CD4-positive, CD25-positive, alpha-beta regulatory T cell (primary cell): ENCODE measurements around the gene MASP2. TPM values are rescaled to one million over a fixed set of nuclear protein-coding genes. Genes with fewer than 3 reads are reported as not detected.
"Not testable (repeated sequence)": the region's sequence is repeated elsewhere in the genome, so short reads cannot be mapped to it uniquely, and the experiment has no call there.

ENCODE experiments used
- ATAC-seq, 2 donors: fragments of 150-1000 bp; cut with Tn5 transposase; one replicate each; pipeline ENCODE4 v1.10.0; 2021; ENCODE audit warnings: low read depth in 2 of 2, moderate number of reproducible peaks in 2 of 2, moderate library complexity in 1 of 2
- DNase-seq, 3 donors: peaks; one replicate each; pipeline versions ENCODE4 v3.0.0 to v3.0.0-alpha.2; 2012 to 2022; ENCODE audit warnings: mixed read lengths in 1 of 3
- H3K27ac ChIP-seq: one replicate; pipeline ENCODE4 v1.7.0; 2013; ENCODE audit warnings: mild to moderate bottlenecking, low read length; ENCODE audit not compliant: insufficient read depth, poor library complexity, severe bottlenecking
- H3K27me3 ChIP-seq: one replicate; pipeline ENCODE4 v1.7.0; 2013; ENCODE audit warnings: low read length; ENCODE audit not compliant: control insufficient read depth, insufficient read depth
- H3K36me3 ChIP-seq: one replicate; pipeline ENCODE4 v1.7.0; 2013; ENCODE audit warnings: mild to moderate bottlenecking, low read length, moderate library complexity; ENCODE audit not compliant: control insufficient read depth, insufficient read depth
- H3K4me1 ChIP-seq: 2 replicates; pipeline ENCODE4 v1.7.0; 2013; ENCODE audit warnings: mild to moderate bottlenecking, low read length; ENCODE audit not compliant: insufficient read depth, control insufficient read depth, poor library complexity, severe bottlenecking
- H3K4me3 ChIP-seq: one replicate; pipeline ENCODE4 v1.7.0; 2013; ENCODE audit warnings: low read depth, mild to moderate bottlenecking, low read length, moderate library complexity
- H3K9me3 ChIP-seq, 2 experiments: 1 replicate in 1 of 2; 2 replicates in 1 of 2; pipeline ENCODE4 v1.7.0; 2013; ENCODE audit warnings: low read length in 2 of 2, mild to moderate bottlenecking in 1 of 2, moderate library complexity in 1 of 2; ENCODE audit not compliant: control insufficient read depth in 2 of 2
- H3K27ac Mint-ChIP-seq, 3 donors: one replicate each; pipeline ENCODE4 v1.8.0; 2020 to 2022; ENCODE audit warnings: mild to moderate bottlenecking in 3 of 3, mixed read lengths in 3 of 3, moderate library complexity in 2 of 3
- H3K27me3 Mint-ChIP-seq: one replicate; pipeline ENCODE4 v1.8.0; 2022; ENCODE audit warnings: mild to moderate bottlenecking, mixed read lengths
- H3K36me3 Mint-ChIP-seq: one replicate; pipeline ENCODE4 v1.8.0; 2020; ENCODE audit warnings: mixed read lengths
- H3K4me1 Mint-ChIP-seq, 4 donors: one replicate each; pipeline ENCODE4 v1.8.0; 2020 to 2022; ENCODE audit warnings: mixed read lengths in 4 of 4, mild to moderate bottlenecking in 1 of 4
- H3K4me3 Mint-ChIP-seq, 4 donors: one replicate each; pipeline ENCODE4 v1.8.0; 2020 to 2022; ENCODE audit warnings: mild to moderate bottlenecking in 4 of 4, mixed read lengths in 4 of 4, moderate library complexity in 3 of 4
- H3K9me3 Mint-ChIP-seq, 7 donors: one replicate each; pipeline ENCODE4 v1.8.0; 2020 to 2022; ENCODE audit warnings: mixed read lengths in 7 of 7, mild to moderate bottlenecking in 3 of 7, moderate library complexity in 2 of 7
- polyA plus RNA-seq, 4 donors: library from polyadenylated mRNA; unstranded; fragments of 300-500 nt; fragmentation: Illumina TruSeq; gene quantifications; one replicate each; pipeline ENCODE4 v1.2.3, GENCODE V29; 2021
- total RNA-seq: library from RNA; stranded (reverse); gene quantifications from one replicate; pipeline ENCODE4 v1.2.3, GENCODE V29; 2022

Gene MASP2
- total and polyA plus RNA-seq, 5 donors from 2014 or later, result 0.15 to 0.29 TPM; not detected in 3

DNA sequence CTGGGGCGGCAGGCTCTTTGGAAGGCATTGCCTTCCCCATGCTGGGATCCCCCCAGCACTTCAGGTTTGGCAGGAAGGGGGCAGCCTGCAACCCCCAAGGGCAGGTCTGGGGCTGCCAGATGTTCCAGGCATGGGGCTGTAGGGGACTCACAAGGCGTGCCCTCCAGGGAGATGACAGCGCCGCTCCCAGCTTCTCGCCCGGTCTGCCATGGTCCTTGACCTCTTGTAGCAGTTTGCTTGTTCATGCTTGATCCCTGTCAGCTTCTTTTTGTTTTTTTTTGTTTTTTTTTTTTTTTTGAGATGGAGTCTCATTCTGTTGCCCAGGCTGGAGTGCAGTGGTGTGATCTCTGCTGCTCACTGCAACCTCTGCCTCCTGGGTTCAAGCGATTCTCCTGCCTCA is 56.2 kb downstream of the MASP2 start:
- Mint-ChIP-seq H3K9me3 (peaks cover 0 to 1% (median 0%) of the 10 kb centered on the region in 7 donors), H3K4me1 (no peaks in the 10 kb centered on the region), H3K27me3 (peaks cover 4% of the 10 kb centered on the region), H3K27ac (no peak overlapping the region), H3K4me3 (no peak overlapping the region), H3K36me3 (no peaks in the 10 kb centered on the region)
- no peaks in the 10 kb centered on the region for H3K4me1 ChIP-seq
- no peaks in the 10 kb centered on the region for H3K27me3 ChIP-seq
- ATAC-seq, result no peak
- H3K4me3 ChIP-seq, result no peak overlapping the region
- H3K36me3 ChIP-seq, result no peaks in the 10 kb centered on the region
- no peak overlapping the region for H3K27ac ChIP-seq
- no peak for DNase-seq
- no peaks in the 10 kb centered on the region for H3K9me3 ChIP-seq

DNA sequence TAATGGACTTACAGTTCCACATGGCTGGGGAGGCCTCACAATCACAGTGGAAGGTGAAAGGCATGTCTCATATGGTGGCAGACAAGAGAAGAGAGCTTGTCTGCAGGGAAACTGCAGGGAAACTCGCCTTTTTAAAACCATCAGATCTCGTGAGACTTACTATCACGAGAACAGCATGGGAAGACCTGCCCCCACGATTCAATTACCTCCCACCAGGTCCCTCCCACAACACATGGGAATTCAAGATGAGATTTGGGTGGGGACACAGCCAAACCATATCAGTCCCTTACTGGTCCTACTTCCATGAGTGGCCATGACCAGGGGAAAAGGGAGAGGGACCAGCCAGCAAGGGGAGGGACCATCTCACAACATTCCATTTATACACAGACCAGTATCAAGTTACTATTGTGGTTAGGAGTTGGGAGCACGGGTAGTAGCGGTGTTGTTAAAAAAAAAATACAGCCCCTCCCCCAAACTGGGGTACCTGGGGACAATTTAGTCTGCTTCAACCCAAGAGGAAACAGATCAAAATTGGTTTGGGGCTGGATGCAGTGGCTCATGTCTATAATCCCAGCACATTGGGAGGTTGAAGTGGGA is 57.0 kb downstream of the MASP2 start:
- not testable (repeated sequence) for H3K27me3 Mint-ChIP-seq, H3K4me1 ChIP-seq, H3K4me3 Mint-ChIP-seq, H3K27ac ChIP-seq, H3K36me3 ChIP-seq, H3K4me3 ChIP-seq, H3K36me3 Mint-ChIP-seq, H3K27ac Mint-ChIP-seq, H3K9me3 Mint-ChIP-seq, H3K27me3 ChIP-seq, H3K9me3 ChIP-seq, ATAC-seq, DNase-seq, H3K4me1 Mint-ChIP-seq

DNA sequence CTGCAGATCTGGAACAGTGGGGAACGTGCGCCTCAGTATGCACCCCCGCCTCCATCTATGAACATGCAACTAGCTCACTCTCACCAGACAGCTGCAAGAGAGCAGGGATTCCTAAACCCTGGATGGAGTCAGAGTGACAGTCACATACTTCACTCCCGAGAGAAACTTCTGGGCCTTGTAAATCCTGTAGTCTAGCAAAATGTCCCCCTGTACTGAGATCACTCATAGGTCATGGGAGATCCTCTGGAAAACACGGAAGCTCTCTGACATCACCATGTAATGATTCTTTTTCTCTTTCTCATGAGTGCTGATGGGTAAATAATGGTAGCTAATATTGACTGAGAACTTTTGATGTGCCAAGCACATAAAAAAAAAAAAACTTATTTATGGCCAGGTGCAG is 57.9 kb downstream of the MASP2 start:
- Histone ChIP-seq H3K36me3 (no peaks in the 10 kb centered on the region), H3K4me3 (no peak overlapping the region), H3K27ac (no peak overlapping the region), H3K4me1 (no peaks in the 10 kb centered on the region), H3K9me3 (no peaks in the 10 kb centered on the region), H3K27me3 (no peaks in the 10 kb centered on the region)
- H3K9me3 Mint-ChIP-seq, result peaks cover 0 to 1% (median 0%) of the 10 kb centered on the region in 7 donors
- no peak overlapping the region for H3K4me3 Mint-ChIP-seq
- no peak for ATAC-seq
- no peak overlapping the region for H3K27ac Mint-ChIP-seq
- H3K27me3 Mint-ChIP-seq, result peaks cover 13% of the 10 kb centered on the region
- no peaks in the 10 kb centered on the region for H3K4me1 Mint-ChIP-seq
- H3K36me3 Mint-ChIP-seq, result no peaks in the 10 kb centered on the region
- no peak for DNase-seq

DNA sequence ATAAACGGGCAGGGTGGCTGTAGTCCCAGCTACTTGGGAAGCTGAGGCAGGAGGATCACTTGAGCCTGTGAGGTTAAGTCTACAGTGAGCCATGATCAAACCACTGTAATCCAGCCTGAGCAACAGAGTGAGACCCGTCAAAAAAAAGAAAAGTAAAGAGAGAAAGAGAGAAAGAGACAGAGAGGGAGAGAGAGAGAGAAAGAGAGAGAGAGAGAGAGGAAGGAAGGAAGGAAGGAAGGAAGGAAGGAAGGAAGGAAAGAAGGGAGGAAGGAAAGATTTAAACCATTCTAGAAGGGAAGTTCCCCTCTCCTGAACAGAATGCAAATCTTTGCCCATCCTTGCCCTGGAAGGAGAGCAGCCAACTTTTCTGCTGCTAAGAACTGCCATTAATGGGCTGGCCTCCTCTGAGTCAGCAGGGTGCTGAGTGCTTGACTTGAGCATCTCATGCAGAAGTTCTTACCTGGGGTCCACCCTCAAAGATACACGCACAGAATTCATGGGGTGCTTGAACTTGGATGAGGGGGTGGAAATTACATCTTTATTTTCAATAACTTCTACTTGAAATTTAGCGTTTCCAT is 59.1 kb downstream of the MASP2 start:
- no peak overlapping the region for H3K4me3 ChIP-seq
- no peaks in the 10 kb centered on the region for H3K4me1 ChIP-seq
- no peak overlapping the region for H3K27ac ChIP-seq
- H3K9me3 ChIP-seq, result no peaks in the 10 kb centered on the region
- Mint-ChIP-seq H3K4me3 (no peak overlapping the region), H3K36me3 (no peaks in the 10 kb centered on the region), H3K27me3 (peaks cover 14% of the 10 kb centered on the region), H3K4me1 (no peaks in the 10 kb centered on the region), H3K9me3 (peaks cover 0 to 1% (median 0%) of the 10 kb centered on the region in 7 donors), H3K27ac (no peak overlapping the region)
- ATAC-seq (no peak), DNase-seq (no peak)
- no peaks in the 10 kb centered on the region for H3K27me3 ChIP-seq
- no peaks in the 10 kb centered on the region for H3K36me3 ChIP-seq

DNA sequence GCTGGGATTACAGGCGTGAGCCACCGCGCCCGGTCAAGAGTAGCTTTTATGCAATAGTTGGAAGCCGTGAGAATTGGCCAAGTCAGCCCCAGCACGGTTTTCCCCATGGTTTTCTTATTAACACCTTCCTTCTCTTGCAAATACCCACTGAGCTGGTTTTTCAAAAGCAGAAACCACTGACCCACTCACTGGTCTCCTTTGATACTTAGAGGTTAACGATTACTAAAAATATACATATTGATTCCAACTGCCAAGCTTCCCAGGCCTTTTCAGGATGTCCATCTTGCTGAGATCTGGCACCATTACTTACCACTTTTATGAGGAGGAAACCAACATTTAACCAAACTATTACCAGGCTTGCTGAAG is 60.5 kb downstream of the MASP2 start:
- Histone ChIP-seq H3K9me3 (no peaks in the 10 kb centered on the region), H3K27ac (no peak overlapping the region), H3K36me3 (no peaks in the 10 kb centered on the region), H3K4me1 (no peaks in the 10 kb centered on the region), H3K4me3 (no peak overlapping the region), H3K27me3 (no peaks in the 10 kb centered on the region)
- H3K4me3 Mint-ChIP-seq, result no peak overlapping the region
- no peak for ATAC-seq
- peaks cover 0 to 1% (median 0%) of the 10 kb centered on the region in 7 donors for H3K9me3 Mint-ChIP-seq
- H3K27ac Mint-ChIP-seq, result no peak overlapping the region
- peaks cover 17% of the 10 kb centered on the region for H3K27me3 Mint-ChIP-seq
- no peak for DNase-seq
- no peaks in the 10 kb centered on the region for H3K36me3 Mint-ChIP-seq
- H3K4me1 Mint-ChIP-seq, result no peaks in the 10 kb centered on the region

DNA sequence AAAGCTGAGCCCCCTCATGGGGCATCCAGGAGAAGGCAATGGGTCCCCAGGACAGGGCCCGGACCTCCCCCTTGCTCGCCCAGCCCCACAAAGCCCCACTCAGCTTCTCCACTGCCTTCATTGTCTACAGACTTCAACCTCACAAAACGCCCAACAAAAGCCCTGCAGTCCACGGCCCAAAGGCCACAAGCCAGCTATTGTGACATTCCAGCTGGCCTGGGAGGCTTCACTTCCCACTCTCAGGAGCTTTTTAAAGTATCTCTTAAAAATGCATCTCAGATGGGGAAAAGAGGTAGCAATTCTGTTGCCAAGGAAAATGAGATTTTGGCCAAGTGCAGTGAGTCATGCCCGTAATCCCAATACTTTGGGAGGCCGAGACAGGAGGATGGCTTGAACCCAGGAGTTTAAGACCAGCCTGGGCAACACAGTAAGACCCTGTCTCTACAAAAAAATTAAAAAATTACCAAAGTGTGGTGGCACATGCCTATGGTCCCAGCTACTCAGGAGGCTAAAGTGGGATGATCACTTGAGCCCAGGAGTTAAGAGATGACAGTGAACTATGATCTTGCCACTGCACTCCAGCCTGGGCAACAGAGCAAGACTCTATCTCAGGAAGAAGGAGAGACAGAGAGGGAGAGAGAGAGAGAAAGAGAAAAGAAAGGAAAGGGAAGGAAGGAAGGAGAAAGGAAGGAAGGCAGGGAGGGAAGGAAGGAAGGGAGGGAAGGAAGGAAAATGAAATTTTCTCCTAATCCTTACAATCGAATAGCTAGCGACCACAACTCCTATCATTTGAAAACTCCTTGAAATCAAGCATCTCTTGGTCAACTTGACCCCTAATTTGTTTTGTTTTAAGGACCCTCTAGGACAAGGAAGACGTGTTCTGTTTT is 66.0 kb downstream of the MASP2 start:
- no peak overlapping the region for H3K27ac ChIP-seq
- Mint-ChIP-seq H3K4me3 (no peak overlapping the region), H3K27ac (no peak overlapping the region), H3K36me3 (no peaks in the 10 kb centered on the region), H3K4me1 (peaks cover 0 to 6% (median 3%) of the 10 kb centered on the region in 4 donors), H3K27me3 (peaks cover 40% of the 10 kb centered on the region), H3K9me3 (peaks cover 0 to 2% (median 0%) of the 10 kb centered on the region in 7 donors)
- no peaks in the 10 kb centered on the region for H3K4me1 ChIP-seq
- H3K9me3 ChIP-seq, result no peaks in the 10 kb centered on the region
- no peak for DNase-seq
- H3K4me3 ChIP-seq, result no peak overlapping the region
- no peak for ATAC-seq
- H3K36me3 ChIP-seq, result no peaks in the 10 kb centered on the region
- H3K27me3 ChIP-seq, result peaks cover 3% of the 10 kb centered on the region

DNA sequence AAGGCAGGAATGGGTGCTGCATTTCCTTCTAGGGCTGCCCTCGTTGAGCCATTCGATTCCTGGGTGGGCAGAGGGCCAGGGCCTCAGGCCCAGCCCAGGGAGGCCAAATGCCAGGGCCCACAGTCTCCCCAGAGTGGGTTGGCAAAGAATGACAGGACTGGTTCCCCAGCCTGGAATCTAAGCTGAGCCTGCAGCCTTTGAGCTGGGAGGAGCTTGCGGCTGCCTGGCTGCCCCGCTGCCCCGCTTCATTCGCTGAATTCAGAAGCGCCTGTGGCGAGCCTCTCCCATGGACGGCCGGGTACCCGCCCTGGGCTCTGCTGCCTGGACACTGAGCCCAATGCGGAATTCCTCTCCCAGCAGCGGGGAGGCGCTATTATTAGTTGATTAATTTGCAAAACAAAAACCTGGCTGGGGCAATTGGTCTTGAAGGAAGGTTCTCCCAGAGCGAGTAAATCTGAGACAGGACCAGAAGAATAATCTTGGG is 66.9 kb downstream of the MASP2 start:
- H3K27me3 ChIP-seq, result peaks cover 3% of the 10 kb centered on the region
- H3K4me1 ChIP-seq, result no peaks in the 10 kb centered on the region
- no peaks in the 10 kb centered on the region for H3K9me3 ChIP-seq
- Mint-ChIP-seq H3K9me3 (peaks cover 0 to 4% (median 0%) of the 10 kb centered on the region in 7 donors), H3K27ac (no peak overlapping the region), H3K4me3 (no peak overlapping the region), H3K4me1 (peaks cover 0 to 6% (median 3%) of the 10 kb centered on the region in 4 donors), H3K36me3 (no peaks in the 10 kb centered on the region), H3K27me3 (peaks cover 33% of the 10 kb centered on the region)
- no peak for ATAC-seq
- H3K36me3 ChIP-seq, result no peaks in the 10 kb centered on the region
- no peak overlapping the region for H3K4me3 ChIP-seq
- no peak overlapping the region for H3K27ac ChIP-seq
- no peak for DNase-seq
